HCEC 1CT (cell line): ENCODE measurements around the gene IL1RN.

Experiments used
- DNase-seq: peaks from one replicate; pipeline ENCODE4 v3.0.0-alpha.2; 2017

IL1RN gene

DNA sequence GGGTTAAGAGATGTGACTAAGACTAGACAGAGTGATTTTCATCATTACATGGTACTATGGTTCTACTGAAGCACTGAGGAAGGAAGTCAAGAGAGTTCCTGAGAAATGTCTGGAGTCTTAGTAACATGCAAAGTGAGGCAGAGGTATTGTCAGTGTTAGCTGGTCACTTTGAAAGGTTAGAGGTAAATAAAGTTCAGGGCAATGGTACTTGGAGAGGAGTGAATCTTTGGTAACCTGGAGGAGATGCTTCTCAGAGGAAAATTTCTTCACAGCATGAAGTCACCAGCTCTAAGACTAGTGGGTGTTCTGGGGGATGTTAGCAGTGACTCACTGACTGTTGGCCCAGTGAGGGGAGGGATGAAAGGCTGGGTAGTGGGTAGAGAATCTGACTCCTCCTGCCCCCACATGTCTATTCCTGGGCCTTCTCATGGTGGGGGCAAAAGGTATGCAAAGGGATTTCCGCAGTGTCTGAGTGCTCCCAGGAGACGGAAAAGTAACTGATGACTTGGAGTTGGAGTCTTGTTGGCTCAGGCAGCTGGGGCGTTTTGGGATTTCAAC lies 23.3 kb upstream of the IL1RN start:
- no peak for DNase-seq

DNA sequence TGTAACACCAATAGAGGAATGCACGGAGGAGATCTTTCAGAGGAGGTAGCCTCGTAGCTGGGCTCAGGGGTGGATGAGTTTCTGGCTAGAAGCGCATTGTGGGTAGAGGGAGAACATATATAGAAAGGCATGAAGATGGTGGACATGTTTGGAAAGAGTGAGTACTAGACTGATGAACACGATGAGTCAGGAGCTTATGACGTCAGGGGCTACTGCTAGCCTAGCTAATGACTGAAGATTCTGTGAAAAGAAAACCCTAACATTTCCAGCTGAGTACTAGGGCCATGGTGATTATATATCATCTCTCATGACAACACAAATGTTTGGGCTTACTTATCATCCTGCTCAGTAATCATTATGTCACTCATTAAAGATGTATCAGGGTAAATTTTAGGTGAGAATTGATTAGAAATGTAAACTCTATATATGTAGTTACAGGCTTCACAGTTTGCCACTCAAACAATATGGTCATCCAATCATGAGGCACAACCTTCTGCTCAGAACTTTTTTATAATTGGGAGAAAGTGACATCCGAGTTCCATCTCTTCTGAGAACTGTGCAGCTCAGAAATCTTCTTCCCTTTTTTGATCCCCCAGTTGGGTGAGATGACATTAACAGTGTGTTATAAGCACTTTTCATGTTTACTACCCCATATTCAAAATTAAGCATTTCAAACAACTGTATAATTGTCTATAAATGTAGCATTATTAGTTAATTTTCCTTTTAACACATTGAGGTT lies 22.2 kb upstream of the IL1RN start:
- peak; percentile 67 for DNase-seq

DNA sequence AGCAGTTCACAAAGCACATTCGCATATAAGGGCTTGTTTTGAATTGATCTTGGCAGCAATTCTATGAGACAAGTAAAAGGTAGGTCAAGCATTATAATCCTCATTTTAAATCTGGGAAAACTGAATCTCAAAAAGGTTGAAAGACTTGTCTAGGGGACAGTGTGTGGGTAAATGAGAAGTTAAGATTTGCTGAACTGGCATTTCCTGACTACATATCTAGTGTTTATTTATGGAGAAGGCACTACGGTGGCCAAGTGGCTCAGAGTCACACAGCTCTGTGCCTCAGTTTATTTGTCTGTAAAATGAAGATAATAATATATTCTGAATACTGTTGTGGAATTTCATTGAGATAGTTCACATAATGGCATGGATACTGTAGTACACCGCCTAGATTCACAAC lies 16.3 kb upstream of the IL1RN start:
- DNase-seq, result no peak

DNA sequence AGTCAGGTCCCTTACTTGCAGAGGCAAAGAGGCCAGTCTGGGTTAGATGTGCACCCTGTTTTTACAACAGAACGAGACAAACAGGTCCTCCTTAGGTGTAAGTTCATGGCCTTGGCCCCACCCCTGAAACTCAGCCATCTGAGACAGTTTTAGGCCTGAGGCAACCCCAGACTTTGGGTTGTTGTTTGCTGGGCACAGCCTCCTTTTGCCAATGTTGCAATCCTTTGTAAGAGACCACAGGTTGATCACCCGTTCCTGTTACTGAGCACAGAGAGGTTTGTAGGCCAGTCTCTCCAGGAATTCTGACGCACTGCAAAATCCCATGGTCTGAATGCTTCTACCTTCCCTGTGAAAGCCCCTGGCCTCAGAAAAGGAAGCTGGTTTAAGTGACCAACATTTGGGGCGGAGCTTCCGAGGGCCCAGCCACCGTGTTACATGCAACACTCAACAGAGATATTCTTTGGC lies 15.5 kb upstream of the IL1RN start:
- no peak for DNase-seq

DNA sequence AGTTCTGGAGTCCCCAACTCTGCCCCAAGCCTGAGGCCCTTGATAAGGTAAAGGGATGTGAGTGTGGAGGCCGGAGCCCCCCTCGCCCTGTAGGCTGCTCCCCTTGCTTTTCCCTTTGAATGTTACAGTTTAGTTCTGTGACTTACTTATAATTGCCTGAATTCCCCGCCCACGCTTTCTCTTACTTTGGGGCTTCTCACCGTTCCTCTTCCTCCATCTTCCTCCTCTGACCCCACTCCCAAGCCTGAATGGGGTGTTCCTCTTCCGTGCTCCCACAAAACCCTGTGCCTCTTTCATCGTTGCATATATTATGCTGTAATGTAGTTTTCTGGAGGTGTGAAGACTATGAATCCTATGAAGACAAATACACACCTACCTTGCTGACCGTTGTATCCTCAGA lies 15.0 kb upstream of the IL1RN start:
- DNase-seq, result no peak

DNA sequence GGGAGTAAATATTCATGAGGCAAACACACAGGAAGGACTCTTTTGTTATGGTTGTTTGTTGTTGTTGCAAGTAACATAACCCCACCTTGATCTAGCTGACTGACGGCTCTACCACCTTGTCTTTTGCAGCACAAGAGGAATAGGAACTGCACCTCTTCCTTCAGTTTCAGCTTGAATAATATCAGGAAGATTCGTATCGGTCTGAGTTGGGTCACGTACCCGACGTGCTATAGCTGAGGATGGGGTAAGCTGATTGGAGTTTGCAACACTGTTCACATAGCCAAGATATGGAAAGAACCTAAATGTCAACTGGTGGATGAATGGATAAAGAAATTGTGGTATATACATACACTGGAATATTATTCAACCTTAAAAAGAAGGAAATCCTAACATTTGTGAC lies 14.5 kb upstream of the IL1RN start:
- no peak for DNase-seq

DNA sequence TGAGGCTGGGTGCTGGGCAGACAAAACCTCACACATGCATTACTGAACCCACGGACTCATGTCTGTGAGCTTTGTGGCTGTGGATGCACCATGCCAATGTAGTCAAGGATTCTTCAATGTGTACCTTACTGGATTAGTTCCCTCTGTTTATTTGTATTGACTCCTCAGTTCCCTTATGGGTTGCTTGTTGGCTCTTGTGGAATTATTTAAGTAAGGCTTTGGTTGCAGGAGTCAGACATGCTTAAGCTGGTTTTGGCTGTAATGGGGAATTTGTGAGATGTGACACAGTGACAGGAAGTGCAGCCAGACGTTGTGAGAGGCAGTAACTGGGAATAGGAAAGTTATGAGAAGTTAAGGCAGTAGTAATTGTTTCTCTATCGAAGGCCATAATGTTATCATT lies 13.6 kb upstream of the IL1RN start:
- DNase-seq, result no peak

DNA sequence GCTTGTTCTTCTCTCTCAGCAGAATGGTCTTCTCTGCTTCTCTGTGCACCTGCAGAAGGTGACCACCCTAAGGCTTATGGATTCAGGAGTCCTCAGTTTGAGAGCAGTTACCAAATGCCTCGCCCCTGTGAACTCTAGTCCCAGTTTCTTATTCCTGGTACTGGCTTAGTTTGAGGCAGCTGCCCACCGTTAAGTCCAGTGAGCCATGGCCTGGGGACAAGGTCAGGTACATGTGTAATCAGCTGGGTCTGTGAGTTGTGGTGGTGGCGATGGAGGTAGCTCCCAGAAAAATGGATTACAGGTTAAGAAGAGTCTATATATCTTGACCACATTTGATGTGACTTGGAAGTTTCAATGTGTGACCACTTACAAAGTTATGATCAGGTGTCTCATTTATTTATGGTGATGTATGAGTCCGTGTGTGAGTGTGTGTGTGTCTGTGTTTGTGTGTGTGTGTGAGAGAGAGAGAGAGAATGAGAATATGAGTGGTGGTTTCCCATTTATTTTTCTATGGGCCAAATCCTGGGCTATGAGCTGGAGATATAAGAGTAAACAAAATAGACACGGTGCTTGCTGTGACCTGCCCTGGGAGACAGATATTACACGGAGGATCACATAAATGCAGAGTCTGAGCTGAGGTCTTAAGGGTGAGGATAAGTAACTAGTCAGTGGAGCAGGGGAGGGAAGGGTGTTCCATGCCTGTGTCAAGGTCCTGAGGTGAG lies 13.0 kb upstream of the IL1RN start:
- no peak for DNase-seq

DNA sequence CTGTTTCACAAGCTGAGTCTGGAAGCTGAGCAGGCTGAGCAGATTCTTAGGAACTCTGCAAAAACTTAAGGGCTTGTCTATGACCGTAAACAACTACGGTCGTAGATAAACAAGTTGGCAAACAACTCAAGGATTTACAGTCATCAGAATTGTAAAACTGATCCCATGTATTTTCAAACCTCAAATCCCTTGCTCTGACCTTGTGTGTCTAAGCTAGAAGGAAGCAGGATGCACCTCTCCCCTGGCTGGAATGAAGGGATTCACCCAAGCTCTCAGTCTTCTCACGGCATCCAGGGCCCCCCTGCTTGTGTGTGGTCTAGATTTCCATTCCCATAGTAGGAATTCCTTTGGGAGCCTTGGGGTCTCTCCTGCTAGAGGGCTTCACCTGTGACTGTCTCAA lies 12.4 kb upstream of the IL1RN start:
- DNase-seq, result no peak

DNA sequence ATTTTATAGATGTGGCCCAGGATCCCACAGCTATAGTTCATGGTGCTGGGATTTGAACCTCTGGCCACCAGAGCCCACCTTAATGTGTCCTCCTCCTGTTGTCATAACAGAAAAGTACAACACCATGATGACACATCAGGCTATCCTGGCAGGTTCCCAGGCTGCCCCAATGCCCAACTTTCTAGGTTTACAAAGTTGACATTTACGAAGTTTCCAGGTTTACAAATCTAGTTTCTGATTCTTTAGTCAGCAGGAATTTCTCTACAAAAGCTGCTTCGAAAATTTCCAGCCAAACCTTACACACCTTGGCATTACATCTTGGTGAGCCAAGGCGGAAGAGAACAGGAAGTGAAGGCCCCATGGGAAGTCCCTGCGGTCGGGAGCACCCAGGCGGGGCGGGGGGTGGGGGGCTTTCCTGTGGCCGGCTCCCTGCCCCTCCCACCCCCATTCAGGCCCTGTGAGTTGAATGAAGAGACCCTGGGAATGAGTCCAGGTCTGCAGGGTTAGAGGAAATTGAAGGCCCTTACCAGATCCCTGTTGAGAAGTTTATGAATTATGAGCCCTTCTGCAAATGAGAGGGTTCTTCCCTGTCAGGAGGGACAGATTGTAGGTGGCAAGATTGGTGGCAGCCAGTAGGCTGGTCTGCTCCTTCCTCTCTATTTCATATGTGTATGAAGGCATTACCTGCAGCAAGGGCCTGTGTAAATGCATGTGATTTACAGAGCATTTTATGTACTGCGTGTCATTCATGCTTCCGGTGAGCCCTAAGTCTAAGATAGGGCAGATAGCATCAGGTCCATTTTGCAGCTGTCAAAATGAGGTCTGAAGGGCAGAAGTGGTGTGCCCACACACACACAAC lies 11.1 kb upstream of the IL1RN start:
- DNase-seq, result no peak

DNA sequence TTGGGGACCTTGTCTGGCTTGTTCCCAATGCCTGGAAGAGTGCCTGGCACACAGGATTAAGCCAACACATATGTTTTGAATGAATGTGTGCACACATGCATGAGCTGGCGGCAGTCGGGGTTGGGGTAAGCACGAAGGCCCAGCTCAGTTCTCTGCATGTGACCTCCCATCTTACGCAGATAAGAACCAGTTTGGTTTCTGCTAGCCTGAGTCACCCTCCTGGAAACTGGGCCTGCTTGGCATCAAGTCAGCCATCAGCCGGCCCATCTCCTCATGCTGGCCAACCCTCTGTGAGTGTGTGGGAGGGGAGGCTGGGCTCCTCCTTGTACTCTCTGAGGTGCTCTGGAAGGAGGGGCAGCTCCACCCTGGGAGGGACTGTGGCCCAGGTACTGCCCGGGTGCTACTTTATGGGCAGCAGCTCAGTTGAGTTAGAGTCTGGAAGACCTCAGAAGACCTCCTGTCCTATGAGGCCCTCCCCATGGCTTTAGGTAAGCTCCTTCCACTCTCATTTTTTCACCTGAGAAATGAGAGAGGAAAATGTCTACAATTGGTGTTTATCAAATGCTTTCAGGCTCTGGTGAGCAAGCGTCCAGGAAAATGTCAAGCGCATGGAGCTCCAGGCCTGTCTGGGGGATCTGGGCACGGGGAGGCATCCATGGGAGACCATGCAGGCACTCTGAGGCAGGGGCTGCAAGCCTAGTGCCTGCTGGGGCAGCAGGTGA lies 9.7 kb upstream of the IL1RN start:
- DNase-seq, result no peak

DNA sequence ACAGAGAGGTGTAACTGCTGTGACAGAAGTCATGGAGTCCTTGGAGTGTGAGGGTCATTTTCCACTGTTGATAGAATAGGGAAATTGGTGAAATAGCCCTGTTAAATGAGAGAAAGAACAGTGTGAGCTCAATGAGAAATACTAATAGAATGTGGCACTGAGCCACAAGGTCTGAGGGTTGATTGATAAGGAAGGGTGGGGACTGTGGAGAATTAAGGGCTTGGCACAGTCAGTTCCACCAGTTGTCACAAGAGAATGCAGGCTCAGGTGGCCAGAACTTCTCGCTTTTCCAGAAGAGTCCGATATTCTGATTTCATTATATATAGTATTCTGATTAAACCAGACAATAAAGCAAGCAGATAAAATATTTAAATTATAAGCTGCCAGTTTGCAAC lies 9.1 kb upstream of the IL1RN start:
- DNase-seq, result no peak

DNA sequence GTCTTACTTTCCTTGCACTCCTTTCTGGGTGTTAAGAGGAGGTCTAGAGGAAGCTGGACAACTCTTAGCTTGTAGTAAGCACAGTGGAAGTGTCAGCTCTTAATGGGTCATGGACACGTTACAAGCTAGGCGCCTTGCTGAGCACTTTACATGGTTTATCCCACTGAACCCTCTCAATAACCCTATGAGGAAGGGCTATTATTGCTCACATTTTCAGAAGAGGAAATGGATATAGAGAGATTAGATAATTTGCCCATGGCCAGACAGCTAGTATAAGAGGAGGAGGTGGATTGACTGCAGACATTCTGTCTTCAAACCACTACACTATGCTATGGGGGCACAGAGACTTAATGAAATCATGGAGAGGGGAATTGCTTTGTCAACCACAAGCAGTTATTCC lies 8.3 kb upstream of the IL1RN start:
- no peak for DNase-seq

DNA sequence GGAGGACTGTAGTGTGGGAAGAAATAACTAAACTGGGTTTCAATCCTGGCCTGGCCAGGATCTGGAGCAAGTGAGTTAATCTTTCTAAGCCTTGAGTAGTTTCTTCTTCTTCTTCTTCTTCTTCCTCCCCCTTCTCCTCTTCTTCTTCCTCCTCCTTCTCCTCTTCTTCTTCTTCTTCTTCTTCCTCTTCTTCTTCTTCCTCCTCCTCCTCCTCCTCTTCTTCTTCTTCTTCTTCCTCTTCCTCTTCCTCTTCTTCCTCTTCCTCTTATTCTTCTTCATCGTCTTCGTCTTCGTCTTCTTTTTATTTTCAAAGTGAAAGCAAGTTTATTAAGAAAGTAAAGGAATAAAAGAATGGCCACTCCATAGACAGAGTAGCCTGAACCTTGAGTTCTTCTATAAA lies 6.5 kb upstream of the IL1RN start:
- no peak for DNase-seq

DNA sequence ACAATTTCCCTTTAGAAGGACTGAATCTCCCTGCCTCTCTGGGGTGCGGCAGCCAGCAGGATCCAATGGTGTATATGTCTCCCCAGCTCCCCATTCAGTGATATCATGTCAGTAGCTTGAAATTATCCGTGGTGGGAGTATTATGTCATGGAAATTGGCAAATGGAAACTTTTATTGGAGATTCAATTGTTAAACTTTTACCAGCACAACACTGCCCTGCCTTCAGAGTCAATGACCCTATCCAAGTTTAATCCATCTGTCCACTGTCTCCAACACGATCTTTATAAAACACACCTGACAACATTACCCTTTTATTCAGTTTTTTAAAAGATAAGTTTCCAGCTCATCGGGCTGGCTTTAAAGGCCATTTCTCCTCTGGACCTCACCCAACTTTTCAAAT lies 5.0 kb upstream of the IL1RN start:
- DNase-seq, result no peak

DNA sequence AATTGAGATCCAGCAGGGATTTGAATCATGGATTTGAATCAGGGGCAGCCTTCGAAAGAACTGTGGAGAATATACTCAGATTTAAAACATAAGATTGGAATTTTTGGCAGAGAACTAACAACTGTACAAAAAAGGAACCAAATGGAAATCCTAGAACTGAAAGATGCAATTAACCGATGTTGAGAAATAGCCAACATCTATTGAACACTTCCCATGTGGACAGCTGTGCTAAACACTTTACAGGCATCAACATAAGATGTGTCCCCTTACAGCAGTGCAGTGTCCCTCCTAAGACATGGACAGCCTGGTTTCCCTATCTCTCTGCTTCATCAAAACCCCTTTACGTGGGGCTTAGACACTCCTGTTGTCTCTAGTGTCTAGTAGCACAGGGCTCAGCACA lies 3.7 kb upstream of the IL1RN start:
- DNase-seq, result no peak

DNA sequence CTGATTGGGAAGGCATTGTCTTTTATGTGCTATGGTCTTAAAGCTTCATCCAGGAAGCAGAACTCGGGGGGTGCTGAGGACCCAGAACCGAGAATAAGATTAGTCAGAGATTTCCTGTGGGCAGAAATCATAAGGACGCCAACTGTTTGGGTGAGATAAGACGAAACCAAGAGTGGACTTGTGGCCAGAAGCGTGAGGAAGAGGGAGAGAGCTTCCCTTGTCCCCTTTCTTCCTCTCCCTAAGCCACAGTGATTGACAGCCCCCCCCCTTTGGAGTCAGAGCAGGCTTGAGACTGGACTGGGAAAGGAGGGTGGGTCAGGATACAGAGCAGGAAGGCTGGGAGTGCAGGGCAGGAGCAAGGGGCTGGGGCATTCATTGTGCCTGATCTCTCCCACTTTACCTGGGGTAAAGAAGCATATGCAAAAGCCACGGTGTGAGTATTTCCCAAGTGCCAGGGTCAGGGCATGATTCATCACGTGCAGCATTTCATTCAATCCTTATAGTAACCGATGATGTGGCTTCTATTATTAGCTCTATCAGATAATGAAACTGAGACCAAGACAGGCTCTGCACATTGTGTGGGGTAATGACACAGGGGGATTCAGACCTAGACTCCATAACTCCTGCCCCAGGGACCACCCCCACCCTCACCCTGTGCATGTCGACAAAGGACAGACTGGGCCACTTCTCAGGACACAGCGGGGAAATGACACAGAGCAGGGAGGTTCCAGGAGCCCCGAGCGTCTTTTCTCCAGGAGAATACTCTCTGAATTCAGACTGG lies 3.0 kb upstream of the IL1RN start:
- peak; percentile 18 for DNase-seq

DNA sequence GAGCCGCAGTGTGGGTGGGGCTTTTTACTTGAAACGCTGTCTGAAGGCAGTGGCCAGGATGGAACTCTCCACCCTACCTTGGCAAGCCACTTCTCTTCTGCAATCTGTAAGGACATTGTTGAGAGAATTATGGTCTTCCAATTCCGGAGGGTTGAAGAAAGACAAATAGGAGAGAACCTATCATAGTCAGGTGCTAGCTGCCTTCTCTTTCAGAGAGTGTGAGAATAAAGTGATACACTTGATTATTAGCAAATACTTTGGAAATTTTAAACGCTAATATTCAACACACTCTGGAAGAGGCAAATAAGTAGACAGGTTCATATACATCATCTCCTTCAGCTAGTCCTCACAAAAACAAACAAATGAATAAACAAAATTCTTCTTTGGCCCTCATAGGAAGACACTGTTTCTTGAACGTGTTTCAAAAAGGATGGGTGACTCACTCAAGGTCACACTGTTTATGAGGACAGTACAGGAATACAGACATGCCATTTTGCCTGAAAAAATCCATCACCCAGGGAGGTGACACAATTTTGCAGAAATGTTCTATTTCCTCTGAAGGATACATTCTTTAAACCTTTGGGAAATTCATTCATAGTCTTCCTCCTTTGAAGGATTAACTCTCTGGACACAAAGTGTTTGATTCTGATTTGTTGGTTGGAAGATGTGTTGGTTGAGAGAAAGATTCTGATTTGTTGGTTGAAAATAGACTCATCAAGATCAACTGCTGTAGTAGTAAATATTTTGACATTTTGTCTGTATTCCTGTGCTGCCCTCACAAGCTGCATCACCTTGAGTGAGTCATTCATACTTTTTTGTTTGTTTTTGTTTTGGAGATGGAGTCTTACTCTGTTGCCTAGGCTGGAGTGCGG lies 2.2 kb upstream of the IL1RN start:
- DNase-seq, result no peak

DNA sequence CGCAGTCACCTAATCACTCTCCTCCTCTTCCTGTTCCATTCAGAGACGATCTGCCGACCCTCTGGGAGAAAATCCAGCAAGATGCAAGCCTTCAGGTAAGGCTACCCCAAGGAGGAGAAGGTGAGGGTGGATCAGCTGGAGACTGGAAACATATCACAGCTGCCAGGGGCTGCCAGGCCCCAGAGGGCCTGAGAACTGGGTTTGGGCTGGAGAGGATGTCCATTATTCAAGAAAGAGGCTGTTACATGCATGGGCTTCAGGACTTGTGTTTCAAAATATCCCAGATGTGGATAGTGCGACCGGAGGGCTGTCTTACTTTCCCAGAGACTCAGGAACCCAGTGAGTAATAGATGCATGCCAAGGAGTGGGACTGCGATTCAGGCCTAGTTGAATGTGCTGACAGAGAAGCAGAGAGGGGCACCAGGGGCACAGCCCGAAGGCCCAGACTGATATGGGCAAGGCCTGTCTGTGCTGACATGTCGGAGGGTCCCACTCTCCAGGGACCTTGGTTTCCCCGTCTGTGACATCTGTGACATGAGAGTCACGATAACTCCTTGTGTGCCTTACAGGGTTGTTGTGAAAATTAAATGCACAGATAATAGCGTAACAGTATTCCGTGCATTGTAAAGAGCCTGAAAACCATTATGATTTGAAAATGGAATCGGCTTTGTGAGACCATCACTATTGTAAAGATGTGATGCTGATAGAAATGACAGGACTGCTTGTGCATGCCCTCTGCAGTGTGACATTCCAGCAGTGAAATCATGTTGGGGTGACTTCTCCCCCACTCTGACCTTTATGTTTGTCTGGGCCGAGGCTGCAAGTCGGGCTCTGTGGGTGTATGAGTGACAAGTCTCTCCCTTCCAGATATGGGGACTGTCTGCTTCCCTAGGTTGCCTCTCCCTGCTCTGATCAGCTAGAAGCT lies 510 bp downstream of the IL1RN start:
- no peak for DNase-seq
